ENCODE results near the gene SCGB3A1. TPM values are rescaled to one million over a fixed set of nuclear protein-coding genes. Genes with fewer than 3 reads are reported as not detected.

SCGB3A1 gene
- total RNA-seq, 1 donor from 2014 or later = not detected

GRCh38 chr5:180626661-180627385 is 35.5 kb upstream of the SCGB3A1 start:
- peaks cover 18% of the 10 kb centered on the region for H3K4me1 ChIP-seq
- no peak for DNase-seq
- TF ChIP-seq, protein P1, sequence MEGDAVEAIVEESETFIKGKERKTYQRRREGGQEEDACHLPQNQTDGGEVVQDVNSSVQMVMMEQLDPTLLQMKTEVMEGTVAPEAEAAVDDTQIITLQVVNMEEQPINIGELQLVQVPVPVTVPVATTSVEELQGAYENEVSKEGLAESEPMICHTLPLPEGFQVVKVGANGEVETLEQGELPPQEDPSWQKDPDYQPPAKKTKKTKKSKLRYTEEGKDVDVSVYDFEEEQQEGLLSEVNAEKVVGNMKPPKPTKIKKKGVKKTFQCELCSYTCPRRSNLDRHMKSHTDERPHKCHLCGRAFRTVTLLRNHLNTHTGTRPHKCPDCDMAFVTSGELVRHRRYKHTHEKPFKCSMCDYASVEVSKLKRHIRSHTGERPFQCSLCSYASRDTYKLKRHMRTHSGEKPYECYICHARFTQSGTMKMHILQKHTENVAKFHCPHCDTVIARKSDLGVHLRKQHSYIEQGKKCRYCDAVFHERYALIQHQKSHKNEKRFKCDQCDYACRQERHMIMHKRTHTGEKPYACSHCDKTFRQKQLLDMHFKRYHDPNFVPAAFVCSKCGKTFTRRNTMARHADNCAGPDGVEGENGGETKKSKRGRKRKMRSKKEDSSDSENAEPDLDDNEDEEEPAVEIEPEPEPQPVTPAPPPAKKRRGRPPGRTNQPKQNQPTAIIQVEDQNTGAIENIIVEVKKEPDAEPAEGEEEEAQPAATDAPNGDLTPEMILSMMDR (IDR thresholded peaks at IDR 0.05; ENCODE audit: borderline replicate concordance) = no peak
- no peak overlapping the region for H3K4me3 ChIP-seq
- H3K9me3 ChIP-seq (replicated peaks) = no peaks in the 10 kb centered on the region
- intact Hi-C loops (cut with micrococcal nuclease) = no loop called here
- no peaks in the 10 kb centered on the region for H3K36me3 ChIP-seq
- H3K27me3 ChIP-seq (ENCODE audit: low read depth) = peaks cover 6% of the 10 kb centered on the region
- no peak overlapping the region for H3K27ac ChIP-seq (replicated peaks)

- H3K27ac ChIP-seq (replicated peaks) = no peak overlapping the region
- no peaks in the 10 kb centered on the region for H3K9me3 ChIP-seq (replicated peaks)
- no peak overlapping the region for H3K4me3 ChIP-seq
- intact Hi-C loops (cut with micrococcal nuclease) = no loop called here
- H3K4me1 ChIP-seq = peaks cover 18% of the 10 kb centered on the region
- peaks cover 8% of the 10 kb centered on the region for H3K27me3 ChIP-seq (ENCODE audit: low read depth)
- no peaks in the 10 kb centered on the region for H3K36me3 ChIP-seq
- TF ChIP-seq, protein P1 (IDR thresholded peaks at IDR 0.05; ENCODE audit: borderline replicate concordance) = no peak
- DNase-seq = no peak
Measured at GRCh38 chr5:180625791-180626660, 34.7 kb upstream of the SCGB3A1 start.

DNA sequence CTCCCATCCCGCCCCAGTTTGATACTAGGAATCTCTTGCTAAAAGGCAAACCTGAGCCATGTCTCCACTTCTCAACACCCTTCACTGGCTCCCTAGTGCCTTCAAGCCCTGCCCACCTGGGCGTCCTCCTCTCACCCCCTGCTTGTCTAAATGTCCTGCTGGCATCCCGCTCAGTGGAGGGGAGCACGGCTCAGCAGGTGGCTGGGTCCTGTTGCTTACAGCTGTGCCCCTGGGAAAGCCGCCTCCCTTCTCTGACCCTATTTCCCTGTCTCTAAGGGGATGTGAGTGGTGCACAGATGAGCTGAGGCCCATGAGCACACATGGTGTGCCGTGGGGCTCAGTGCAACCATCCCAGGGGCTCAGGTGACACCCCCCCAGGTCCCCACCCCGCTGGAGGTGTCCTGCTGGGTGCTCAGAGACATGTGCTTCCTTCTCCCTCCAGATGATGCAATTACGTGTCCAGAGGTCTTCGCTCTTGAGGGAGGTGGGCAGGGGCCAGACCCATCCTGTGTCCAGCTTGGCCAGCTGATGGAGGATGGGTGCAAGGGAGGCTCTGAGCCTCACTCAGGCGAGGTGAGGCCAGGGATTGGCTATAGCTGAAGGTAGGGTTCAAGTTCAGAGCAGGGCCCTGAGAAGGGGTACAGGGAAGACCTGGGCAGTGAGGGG is 34.0 kb upstream of the SCGB3A1 start:
- H3K4me1 ChIP-seq = peaks cover 18% of the 10 kb centered on the region
- H3K9me3 ChIP-seq (replicated peaks) = no peaks in the 10 kb centered on the region
- intact Hi-C loops (cut with micrococcal nuclease) = no loop called here
- H3K27me3 ChIP-seq (ENCODE audit: low read depth) = peaks cover 16% of the 10 kb centered on the region
- H3K27ac ChIP-seq (replicated peaks) = no peak overlapping the region
- no peak for DNase-seq
- TF ChIP-seq, protein P1 (IDR thresholded peaks at IDR 0.05; ENCODE audit: borderline replicate concordance) = no peak
- peaks cover 5% of the 10 kb centered on the region for H3K36me3 ChIP-seq
- no peak overlapping the region for H3K4me3 ChIP-seq

GRCh38 chr5:180624587-180624986 is 33.3 kb upstream of the SCGB3A1 start:
- Histone ChIP-seq H3K4me3 (no peak overlapping the region), H3K27ac (replicated peaks) (no peak overlapping the region), H3K4me1 (peaks cover 18% of the 10 kb centered on the region), H3K27me3 (ENCODE audit: low read depth) (peaks cover 23% of the 10 kb centered on the region), H3K36me3 (peaks cover 5% of the 10 kb centered on the region), H3K9me3 (replicated peaks) (no peaks in the 10 kb centered on the region)
- intact Hi-C loops (cut with micrococcal nuclease) = no loop called here
- TF ChIP-seq, protein P1 (IDR thresholded peaks at IDR 0.05; ENCODE audit: borderline replicate concordance) = no peak
- no peak for DNase-seq

GRCh38 chr5:180623844-180624243 is 32.5 kb upstream of the SCGB3A1 start:
- TF ChIP-seq, protein P1 (IDR thresholded peaks at IDR 0.05; ENCODE audit: borderline replicate concordance) = no peak
- no peak for DNase-seq

More at GRCh38 chr5:180623844-180624243, 32.5 kb upstream of the SCGB3A1 start:
- Histone ChIP-seq H3K27me3 (ENCODE audit: low read depth) (peaks cover 30% of the 10 kb centered on the region), H3K4me3 (no peak overlapping the region), H3K36me3 (peaks cover 5% of the 10 kb centered on the region), H3K27ac (replicated peaks) (peak overlapping the region; percentile 62), H3K9me3 (replicated peaks) (no peaks in the 10 kb centered on the region), H3K4me1 (peaks cover 18% of the 10 kb centered on the region)
- intact Hi-C loops (cut with micrococcal nuclease) = no loop called here

Data from left ventricle myocardium inferior (tissue), 1 donor.